Brain pericyte (primary cell): ENCODE measurements around the gene PPFIA2.
A peak's percentile ranks its signal among the peaks of the same experiment; 100 is the strongest.
"Not testable (repeated sequence)": the region's sequence is repeated elsewhere in the genome, so short reads cannot be mapped to it uniquely, and the experiment has no call there.

Experiments used
- DNase-seq: peaks from one replicate; pipeline ENCODE4 v3.0.0-alpha.2; 2012; ENCODE audit warnings: low read depth, low spot score

Gene PPFIA2

DNA sequence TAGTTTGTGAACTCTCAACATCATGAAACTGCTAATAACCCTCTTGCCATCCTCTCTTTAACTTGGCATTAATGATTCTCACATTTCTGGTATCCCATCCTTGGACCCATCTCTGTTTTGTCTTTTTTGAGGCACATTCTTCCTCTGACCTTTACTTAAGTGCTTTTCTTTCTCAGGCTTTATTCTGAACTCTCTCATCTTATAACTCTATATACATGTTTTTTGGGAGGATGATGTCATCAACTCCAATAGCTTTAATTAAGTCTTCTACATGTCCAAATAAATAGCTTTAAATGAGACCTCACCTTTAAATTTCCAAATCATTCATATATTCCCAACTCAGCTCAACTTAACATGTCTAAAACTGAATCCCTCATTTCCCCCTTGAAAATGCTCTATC, 88.4 kb downstream of the PPFIA2 start:
- DNase-seq: no peak

GRCh38 chr12:81668475-81668874, 90.7 kb downstream of the PPFIA2 start:
- DNase-seq: peak; percentile 41

DNA sequence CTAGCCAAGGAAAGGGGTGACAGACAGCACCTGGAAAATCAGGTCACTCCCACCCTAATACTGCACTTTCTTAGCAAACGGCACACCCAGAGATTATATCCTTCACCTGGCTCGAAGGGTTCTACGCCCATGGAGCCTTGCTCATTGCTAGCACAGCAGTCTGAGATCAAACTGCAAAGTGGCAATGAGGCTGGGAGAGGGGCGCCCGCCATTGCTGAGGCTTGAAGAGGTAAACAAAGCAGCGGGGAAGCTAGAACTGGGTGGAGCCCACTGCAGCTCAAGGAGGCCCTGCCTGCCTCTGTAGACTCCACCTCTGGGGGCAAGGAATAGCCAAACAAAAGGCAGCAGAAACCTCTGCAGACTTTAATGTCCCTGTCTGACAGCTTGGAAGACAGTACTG, 99.8 kb downstream of the PPFIA2 start:
- not testable (repeated sequence) for DNase-seq

GRCh38 chr12:81644503-81644902, 114.6 kb downstream of the PPFIA2 start:
- DNase-seq: no peak

DNA sequence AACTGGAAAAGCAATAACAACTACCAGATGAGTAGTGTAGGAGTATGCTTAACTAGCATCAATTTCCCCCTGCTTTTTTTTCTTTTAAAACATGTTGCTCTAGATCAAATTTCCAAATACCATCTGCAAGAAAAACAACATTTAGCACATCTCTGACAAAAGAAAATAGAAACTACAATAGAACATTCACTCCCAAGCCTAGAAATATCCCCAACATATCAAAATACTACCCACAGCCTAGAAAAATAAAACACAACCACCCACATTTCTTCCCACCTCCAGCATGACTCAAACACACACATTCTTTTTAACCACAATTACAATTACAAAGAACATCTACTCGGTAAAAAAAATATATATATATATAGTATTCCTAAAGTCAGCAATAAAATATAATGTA, 120.0 kb downstream of the PPFIA2 start:
- DNase-seq: peak; percentile 68

DNA sequence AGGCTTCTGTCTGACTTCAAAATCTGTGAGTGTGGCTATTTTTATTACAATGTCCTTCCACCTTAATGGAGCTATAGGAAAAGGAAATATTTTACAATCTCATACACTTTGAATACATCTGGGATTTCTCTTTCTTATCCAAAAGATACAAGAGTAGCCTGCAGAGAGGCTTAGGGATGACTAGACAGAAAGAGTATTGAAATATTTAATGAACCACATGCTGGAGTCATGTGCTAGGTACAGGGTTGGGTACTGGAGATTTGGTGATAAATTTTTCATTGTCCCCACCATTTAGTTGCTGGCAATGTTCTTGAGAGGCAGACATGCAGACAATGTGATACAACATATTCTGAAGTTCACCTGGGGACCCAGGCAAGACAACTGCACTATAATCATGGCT, 126.0 kb downstream of the PPFIA2 start:
- DNase-seq: no peak

DNA sequence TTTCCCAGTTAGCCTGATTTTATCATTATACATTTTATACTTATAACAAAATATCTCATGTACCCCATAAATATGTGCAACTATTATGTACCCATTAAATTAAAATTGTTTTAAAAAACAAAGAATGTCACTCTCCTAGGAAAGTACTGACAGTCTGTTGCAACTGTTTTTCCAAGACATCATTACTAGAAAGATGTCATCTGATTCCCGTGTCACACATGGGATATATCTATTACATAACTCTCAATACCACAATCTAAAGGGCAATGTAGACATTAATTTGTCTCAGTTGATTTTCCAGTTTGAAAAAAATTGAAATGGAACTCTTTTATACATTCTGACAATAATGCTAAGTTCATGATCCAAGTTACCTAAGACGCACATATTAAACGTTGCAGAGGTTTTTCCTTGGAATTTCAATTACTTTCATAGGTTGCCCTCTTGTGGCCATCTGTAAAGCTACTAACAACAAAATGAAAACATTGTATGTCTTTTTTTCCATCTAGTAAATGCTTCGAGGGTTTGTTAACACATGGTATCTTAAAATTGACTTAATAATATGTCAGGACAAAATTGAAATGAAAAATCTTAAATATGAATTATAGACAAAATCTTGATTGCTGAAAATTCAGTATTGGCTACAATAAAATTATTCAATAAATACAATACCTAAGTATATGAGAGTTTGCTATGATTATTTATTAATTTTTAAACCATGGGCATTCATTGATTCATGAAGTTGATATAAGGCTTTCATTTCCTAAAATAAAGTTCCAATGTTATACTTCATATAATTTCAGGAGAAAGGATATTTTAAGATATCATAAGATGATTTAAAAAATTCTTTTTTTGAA, 131.6 kb downstream of the PPFIA2 start:
- no peak for DNase-seq

DNA sequence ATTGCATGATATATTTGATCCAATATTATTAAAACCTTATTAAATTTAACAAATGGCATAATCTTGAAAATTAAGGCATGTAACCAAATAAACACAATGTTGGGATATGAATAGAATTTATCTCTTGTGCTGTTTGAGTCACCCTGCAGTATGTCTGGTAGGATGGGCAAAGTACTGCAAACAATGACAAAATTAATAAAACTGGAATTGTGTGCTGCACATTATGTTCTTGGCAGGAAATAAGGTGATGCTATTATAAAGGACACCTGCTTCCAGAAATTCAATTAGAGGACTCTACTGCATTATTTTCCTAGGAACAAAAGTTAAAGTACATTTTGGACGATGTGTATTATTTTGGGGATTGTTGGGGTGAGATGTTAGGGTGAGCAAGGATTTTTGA, 132.7 kb downstream of the PPFIA2 start:
- DNase-seq: no peak

DNA sequence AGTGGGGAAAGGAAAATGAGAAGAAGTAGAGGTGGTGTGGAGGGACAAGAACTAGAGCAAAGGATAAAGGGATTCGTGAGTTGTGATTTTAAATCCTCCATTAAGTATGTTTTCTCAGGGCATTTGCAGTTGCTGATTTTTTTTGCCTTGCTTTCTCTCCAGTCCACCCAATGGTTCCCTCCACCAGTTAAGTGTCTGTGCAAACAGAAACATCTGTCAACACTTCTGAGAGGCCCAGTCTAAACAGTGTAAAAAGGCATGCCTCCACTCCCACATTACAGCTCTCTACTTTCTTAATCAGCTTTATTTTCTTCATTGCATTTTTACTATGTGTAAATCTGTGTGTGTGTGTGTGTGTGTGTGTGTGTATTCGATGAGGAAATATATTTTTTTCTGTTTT, 141.2 kb downstream of the PPFIA2 start:
- no peak for DNase-seq

- DNase-seq: no peak
Measured at GRCh38 chr12:81615026-81615588, 144.0 kb downstream of the PPFIA2 start.

- no peak for DNase-seq
Measured at GRCh38 chr12:81610955-81611889, 147.9 kb downstream of the PPFIA2 start.

- no peak for DNase-seq
Measured at GRCh38 chr12:81597928-81598604, 161.1 kb downstream of the PPFIA2 start.

- DNase-seq: no peak
Measured at GRCh38 chr12:81596558-81596957, 162.6 kb downstream of the PPFIA2 start.

GRCh38 chr12:81591256-81591655, 167.9 kb downstream of the PPFIA2 start:
- no peak for DNase-seq

GRCh38 chr12:81590703-81591102, 168.4 kb downstream of the PPFIA2 start:
- not testable (repeated sequence) for DNase-seq

GRCh38 chr12:81588235-81589008, 170.7 kb downstream of the PPFIA2 start:
- DNase-seq: no peak

GRCh38 chr12:81585787-81586186, 173.4 kb downstream of the PPFIA2 start:
- no peak for DNase-seq

GRCh38 chr12:81573228-81573627, 185.9 kb downstream of the PPFIA2 start:
- DNase-seq: no peak

GRCh38 chr12:81572411-81572810, 186.7 kb downstream of the PPFIA2 start:
- DNase-seq: no peak

DNA sequence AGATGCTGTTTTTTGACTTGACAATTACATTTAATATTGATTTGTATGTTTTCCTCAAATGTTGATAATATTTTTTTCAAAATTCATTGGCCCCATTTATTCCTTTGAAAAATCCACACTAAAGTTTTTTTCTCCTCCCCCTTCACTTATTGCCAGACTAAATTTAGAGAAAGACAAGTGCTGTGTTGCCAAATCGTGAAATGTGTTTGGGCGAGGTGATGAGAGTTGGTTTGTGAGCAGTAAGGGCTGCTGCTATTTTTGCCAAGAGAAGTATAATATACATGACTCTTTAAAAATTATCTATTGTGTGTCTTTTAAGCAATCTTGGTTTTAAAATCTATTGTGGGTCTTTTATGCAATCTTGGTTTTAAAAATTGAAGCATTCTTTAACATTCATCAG, 188.9 kb downstream of the PPFIA2 start:
- DNase-seq: no peak

DNA sequence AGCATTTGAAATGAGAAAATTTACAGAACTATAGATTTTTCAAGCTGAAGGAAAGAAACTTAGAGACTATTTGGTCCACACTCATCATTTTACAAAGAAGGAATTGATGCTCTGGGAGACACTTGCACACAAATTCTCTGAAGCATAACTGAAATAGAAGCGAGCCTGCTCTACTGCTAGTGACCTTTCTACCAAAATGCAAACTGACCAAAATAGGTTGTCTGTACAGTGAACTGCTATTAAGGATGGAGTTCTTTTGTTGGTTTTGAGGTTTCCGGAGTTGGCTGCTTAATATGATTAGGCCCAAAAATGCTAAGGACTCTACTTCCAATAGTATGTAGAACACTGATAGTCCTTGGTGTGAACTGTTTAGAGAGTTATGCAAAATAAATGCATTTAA, 194.9 kb downstream of the PPFIA2 start:
- no peak for DNase-seq
